GM12872 (cell line): Measurements from ENCODE around the gene BARHL2.

Experiments
- TF ChIP-seq, protein P1 (sequence below): IDR thresholded peaks from 3 replicates; pipeline ENCODE4 v1.5.1; 2011; ENCODE audit warnings: low read depth, mild to moderate bottlenecking, low read length, moderate library complexity; ENCODE audit not compliant: insufficient read depth

BARHL2 gene

DNA sequence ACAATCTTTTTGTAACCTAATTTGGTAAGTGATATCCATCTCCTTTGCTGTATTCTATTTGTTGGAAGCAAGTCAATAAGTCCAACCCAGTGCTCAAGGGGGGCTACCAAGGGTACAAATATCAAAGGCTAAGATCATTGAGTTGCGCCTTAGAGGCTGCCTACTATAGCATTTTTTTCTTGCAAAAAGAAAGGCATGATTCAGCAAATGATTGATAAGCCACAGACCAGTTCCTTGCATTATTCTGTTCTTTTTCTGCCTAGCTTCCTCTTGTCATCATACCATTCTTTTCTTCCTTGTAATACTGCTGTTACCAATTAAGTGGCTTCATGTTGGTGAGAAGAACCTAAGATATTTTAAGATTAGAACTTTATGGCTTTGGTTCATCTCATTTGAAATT lies 29.8 kb upstream of the BARHL2 start:
- TF ChIP-seq, protein P1, sequence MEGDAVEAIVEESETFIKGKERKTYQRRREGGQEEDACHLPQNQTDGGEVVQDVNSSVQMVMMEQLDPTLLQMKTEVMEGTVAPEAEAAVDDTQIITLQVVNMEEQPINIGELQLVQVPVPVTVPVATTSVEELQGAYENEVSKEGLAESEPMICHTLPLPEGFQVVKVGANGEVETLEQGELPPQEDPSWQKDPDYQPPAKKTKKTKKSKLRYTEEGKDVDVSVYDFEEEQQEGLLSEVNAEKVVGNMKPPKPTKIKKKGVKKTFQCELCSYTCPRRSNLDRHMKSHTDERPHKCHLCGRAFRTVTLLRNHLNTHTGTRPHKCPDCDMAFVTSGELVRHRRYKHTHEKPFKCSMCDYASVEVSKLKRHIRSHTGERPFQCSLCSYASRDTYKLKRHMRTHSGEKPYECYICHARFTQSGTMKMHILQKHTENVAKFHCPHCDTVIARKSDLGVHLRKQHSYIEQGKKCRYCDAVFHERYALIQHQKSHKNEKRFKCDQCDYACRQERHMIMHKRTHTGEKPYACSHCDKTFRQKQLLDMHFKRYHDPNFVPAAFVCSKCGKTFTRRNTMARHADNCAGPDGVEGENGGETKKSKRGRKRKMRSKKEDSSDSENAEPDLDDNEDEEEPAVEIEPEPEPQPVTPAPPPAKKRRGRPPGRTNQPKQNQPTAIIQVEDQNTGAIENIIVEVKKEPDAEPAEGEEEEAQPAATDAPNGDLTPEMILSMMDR: no peak

DNA sequence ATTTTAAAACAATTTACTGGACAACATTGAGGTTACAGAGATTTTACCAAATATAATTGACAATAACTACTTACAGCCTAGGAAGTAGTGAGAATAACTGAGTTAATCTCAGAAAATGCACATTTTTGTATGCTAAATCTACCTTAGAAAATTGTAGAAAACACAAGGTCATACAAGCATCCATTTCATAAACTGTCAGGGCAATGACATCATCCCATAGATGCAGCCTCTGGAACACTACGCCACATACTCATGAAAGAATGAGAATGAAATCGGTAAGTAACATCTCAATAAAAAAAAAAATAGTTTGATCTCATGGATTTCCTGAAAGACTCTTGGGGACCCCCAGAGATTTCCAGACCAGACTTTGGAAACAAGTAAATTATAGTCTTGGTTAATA lies 28.9 kb upstream of the BARHL2 start:
- TF ChIP-seq, protein P1: no peak

DNA sequence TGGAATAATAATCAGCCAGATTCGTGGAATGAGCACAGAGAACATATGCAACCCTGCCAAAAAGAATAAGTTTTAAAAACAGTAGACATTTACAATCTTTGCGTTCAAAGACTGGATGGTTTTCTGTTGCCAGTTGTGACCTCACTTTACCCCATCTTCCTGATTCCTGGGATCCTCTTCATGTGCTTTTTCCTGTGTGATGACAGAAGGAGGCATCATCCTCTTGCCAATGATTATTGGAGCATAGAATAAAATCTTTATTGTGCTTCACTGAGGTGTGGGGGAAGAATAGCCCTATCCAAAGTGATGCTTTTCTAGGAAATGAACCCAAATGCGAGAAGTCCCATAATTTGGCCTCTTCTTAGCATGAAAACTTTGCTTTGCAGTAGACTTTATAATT lies 15.0 kb upstream of the BARHL2 start:
- TF ChIP-seq, protein P1: no peak

DNA sequence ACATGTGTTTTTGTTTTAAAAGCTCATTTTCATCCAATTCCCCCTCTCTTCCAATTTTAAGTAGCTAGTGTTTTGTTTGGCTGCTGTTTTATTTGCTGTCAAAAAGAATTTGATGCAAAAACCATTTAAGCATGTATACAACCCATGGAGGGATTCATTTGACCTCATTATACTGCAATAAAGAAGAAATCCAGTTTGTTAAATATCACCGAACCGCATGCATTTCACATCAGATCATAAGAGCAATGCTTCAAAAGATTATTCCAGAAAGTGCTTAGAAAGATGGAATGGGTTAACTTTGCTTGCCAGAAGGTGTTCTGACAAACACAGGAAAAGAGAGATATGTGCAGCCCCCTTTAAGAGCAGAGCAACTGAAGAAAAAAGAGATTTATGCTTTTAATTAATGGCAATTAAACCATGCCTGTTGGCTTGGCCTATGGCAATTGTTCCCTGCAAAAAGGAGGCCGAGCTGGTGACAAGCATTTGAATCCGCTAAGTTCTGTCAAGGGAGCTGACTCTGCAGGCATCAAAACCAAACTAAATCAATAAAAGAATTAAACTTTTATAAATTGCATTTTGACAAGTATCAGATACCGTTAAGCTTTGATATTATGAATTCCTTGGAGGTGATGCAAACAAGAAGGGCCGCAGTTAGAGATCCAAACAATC lies 14.4 kb upstream of the BARHL2 start:
- TF ChIP-seq, protein P1: no peak

DNA sequence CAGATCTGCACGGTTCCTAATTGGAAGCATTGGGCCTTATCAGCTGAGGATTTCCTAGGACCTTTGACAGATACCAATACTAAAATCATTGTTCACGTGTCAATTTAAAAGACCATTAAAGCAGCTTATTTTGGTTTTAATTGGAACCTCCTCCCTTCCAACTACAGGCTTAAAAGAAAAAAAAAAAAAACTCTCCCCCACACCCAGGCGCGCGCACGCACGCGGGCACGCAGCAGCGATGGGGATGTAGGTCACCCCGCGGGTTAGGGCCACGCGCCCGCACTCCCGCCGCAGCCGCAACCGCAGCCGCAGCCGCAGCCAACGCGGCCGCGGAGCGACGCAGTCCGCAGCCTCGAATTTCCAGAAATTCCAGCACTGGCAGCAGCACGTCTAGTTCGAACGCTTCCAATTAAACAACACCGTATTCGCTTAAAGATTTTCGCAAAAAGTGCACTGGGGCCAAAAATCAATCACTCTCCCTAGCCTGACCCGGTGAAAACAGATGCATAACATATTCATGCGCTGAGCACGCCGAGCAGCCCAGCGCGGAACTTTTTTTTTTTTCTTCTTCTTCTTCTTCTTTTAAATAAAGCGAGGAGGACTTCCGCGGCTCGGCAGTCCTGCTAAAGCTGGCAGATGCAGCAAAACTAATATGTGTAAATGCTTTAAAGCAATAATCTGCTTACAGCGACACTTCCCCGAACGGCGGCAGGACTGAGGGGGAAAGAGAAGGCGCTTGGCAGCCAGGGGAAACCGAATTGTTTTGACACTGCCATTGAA lies 13.3 kb upstream of the BARHL2 start:
- TF ChIP-seq, protein P1: no peak

DNA sequence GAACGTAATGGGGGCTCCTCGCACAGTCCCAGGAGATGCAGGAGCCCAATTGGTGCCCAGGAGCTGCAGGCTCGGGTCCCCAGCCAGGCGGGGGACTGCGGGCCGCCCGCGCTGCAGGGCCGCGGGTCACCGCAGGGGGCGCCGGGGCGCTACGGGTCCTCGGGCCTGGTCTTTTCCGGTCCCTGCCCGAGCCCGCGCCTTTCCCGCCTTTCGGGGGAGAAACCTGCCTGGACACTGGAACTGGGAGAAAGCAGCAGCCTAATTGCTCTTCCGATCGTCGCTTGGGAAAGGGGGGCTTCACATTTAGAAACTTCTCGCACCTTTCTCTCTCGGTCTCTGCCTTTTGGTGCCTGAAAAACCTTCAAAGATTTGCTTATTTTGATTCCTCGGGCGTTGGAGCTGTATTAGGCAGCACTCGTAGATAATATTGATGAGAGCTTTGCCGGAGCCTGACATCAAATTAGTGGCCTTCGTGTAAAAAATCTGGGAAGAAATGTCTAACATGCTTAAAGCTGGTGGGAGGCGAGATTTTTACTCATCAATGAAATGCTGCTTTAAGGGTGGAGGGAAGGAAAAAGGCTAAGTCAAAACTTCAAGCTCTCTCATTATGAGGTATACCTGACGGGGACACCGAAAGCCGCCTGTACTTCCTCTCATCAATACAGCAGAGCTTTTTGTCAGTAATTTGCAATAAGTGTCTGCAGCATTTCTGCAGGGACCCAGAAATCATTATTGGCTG lies 12.6 kb upstream of the BARHL2 start:
- TF ChIP-seq, protein P1: peak; percentile 76
